Measurements from ENCODE around the gene DCAF10.

DCAF10 gene

DNA sequence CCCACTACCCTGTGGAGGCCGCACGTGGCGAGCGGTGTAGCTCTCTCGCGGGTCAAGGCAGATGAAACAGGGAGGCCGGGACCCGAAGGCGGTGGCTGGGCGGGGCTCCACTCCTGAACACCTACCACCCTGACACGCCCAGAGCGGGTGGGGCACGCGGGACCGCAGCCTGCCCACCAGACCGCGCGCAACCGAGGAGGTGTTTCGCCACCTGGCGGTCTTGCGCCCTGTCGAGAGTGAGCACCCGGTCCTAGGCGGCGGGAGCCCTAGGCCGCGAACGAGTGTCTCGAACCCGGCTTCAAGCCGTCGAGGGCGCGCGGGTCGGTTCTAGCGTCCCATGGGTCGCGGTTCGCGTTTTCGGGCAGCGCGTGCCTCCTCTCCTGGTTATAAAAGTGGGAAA lies 13.5 kb upstream of the DCAF10 start:
- Histone ChIP-seq H3K36me3 (peaks cover 18% of the 10 kb centered on the region), H3K4me3 (ENCODE audit: low read depth, low read length) (no peak overlapping the region), H3K27me3 (ENCODE audit: insufficient read depth, low read depth, severe bottlenecking) (no peaks in the 10 kb centered on the region), H3K9me3 (ENCODE audit: severe bottlenecking) (no peaks in the 10 kb centered on the region), H3K27ac (no peak overlapping the region)
- TF ChIP-seq, protein P1, sequence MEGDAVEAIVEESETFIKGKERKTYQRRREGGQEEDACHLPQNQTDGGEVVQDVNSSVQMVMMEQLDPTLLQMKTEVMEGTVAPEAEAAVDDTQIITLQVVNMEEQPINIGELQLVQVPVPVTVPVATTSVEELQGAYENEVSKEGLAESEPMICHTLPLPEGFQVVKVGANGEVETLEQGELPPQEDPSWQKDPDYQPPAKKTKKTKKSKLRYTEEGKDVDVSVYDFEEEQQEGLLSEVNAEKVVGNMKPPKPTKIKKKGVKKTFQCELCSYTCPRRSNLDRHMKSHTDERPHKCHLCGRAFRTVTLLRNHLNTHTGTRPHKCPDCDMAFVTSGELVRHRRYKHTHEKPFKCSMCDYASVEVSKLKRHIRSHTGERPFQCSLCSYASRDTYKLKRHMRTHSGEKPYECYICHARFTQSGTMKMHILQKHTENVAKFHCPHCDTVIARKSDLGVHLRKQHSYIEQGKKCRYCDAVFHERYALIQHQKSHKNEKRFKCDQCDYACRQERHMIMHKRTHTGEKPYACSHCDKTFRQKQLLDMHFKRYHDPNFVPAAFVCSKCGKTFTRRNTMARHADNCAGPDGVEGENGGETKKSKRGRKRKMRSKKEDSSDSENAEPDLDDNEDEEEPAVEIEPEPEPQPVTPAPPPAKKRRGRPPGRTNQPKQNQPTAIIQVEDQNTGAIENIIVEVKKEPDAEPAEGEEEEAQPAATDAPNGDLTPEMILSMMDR (IDR thresholded peaks at IDR 0.05; ENCODE audit: low read depth, low read length) = no peak
- no peak for DNase-seq

DNA sequence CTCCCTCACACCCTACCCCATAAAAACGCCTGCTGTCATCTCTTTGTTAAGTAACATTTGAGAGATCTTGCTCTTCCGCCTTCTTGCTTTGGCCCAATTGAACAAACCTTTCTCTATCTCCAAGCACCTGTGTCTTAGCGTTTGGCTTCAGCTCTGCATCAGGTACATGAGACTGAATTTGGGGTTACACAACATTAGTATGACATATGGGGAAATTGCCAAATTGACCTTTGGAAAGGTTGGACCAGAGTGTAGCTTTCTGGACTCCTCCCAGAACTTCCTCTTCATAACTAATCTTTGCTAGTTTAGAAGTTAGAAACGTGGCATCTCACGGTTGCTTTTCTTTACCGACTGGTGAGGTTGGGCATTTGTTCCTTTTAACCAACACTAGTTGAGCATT lies 12.3 kb upstream of the DCAF10 start:
- DNase-seq = no peak
- Histone ChIP-seq H3K27ac (no peak overlapping the region), H3K9me3 (ENCODE audit: severe bottlenecking) (no peaks in the 10 kb centered on the region), H3K27me3 (ENCODE audit: insufficient read depth, low read depth, severe bottlenecking) (no peaks in the 10 kb centered on the region), H3K4me3 (ENCODE audit: low read depth, low read length) (no peak overlapping the region), H3K36me3 (peaks cover 5% of the 10 kb centered on the region)
- TF ChIP-seq, protein P1 (IDR thresholded peaks at IDR 0.05; ENCODE audit: low read depth, low read length) = no peak

DNA sequence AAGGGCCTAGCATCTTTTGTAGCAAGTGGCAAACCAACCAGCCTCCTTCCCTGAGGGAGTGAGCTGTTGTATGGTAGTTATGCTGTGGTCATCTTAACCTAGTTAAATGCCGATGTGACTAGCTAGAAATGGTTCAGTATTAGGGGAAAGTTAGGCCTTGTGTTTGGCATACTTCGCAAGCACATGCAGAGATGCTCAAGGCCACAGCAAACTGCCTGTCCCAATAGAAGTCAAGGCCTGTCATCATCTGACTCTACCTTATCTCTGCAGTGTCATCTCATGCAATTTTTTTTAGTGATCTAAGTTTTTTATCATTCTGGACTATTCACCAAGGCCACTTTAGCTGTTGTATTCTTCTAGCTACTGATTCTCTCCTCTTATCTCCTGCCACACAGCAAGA lies 10.5 kb upstream of the DCAF10 start:
- TF ChIP-seq, protein P1 (IDR thresholded peaks at IDR 0.05; ENCODE audit: low read depth, low read length) = no peak
- Histone ChIP-seq H3K36me3 (no peaks in the 10 kb centered on the region), H3K9me3 (ENCODE audit: severe bottlenecking) (no peaks in the 10 kb centered on the region), H3K27ac (no peak overlapping the region), H3K4me3 (ENCODE audit: low read depth, low read length) (no peak overlapping the region), H3K27me3 (ENCODE audit: insufficient read depth, low read depth, severe bottlenecking) (no peaks in the 10 kb centered on the region)
- DNase-seq = no peak

DNA sequence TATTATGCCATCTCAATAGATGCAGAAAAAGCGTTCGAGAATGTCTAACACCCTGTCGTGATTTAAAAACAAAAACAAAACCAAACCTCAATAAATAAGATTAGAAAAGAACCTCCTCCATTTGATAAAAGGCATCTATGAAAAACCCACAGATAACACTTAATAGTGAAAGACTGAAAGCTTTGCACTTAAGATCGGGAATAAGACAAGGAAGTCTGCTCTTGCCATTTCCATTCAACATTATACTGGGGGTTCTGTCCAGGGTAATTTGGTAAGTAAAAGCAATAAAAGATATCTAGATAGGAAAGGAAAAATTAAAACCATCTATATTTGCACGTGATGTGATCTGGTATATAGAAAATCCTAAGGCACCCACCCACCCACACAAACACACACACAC lies 8.5 kb upstream of the DCAF10 start:
- no peaks in the 10 kb centered on the region for H3K36me3 ChIP-seq
- TF ChIP-seq, protein P1 (IDR thresholded peaks at IDR 0.05; ENCODE audit: low read depth, low read length) = no peak
- H3K9me3 ChIP-seq (ENCODE audit: severe bottlenecking) = no peaks in the 10 kb centered on the region
- no peak overlapping the region for H3K4me3 ChIP-seq (ENCODE audit: low read depth, low read length)
- DNase-seq = no peak
- no peaks in the 10 kb centered on the region for H3K27me3 ChIP-seq (ENCODE audit: insufficient read depth, low read depth, severe bottlenecking)
- H3K27ac ChIP-seq = no peak overlapping the region

DNA sequence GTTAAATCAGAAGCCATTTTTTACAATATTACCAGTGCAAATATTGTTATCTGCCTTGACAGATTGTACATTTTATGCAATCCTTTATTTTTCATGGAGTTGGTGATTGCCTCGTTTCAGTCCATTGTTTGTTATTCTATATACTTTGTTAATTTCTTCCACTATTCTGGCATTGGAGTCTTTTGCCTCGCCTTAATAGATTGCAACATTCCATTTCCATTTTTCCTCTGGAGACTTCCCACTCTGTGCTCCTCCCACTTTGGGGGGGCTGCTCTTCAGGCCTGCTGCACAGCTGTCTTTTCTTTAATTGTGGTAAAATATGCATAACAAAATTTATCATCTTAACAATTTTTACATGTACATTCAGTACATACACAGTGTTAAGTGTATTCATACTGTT lies 4.4 kb upstream of the DCAF10 start:
- Histone ChIP-seq H3K27ac (no peak overlapping the region), H3K36me3 (no peaks in the 10 kb centered on the region; the same call in 1 of the 2 replicates), H3K27me3 (ENCODE audit: insufficient read depth, low read depth, severe bottlenecking) (no peaks in the 10 kb centered on the region), H3K9me3 (ENCODE audit: severe bottlenecking) (no peaks in the 10 kb centered on the region), H3K4me3 (ENCODE audit: low read depth, low read length) (no peak overlapping the region)
- DNase-seq = no peak
- TF ChIP-seq, protein P1 (IDR thresholded peaks at IDR 0.05; ENCODE audit: low read depth, low read length) = no peak

DNA sequence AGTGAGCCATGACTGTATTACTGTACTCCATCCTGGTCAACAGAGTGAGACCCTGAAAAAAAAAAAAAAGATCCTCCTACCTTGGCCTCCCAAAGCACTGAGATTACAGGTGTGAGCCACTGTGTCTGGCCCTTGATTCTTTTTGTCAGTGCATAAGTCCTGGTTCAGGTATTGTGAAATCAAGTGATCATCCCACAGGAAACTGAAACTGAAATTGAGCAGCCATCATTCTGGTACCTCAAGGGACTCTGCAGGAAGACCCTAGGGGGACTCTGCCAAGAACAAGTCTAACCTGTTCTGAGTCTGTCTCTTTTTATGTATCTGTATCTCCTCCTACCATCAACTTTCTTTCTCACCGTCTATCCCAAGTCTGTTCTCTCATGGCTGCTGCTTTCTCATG lies 1.9 kb upstream of the DCAF10 start:
- Histone ChIP-seq H3K9me3 (ENCODE audit: severe bottlenecking) (no peaks in the 10 kb centered on the region), H3K27me3 (ENCODE audit: insufficient read depth, low read depth, severe bottlenecking) (no peaks in the 10 kb centered on the region), H3K27ac (no peak overlapping the region), H3K36me3 (peaks cover 12% of the 10 kb centered on the region), H3K4me3 (ENCODE audit: low read depth, low read length) (no peak overlapping the region)
- TF ChIP-seq, protein P1 (IDR thresholded peaks at IDR 0.05; ENCODE audit: low read depth, low read length) = no peak
- no peak for DNase-seq
